HepG2 (cell line): Measurements from ENCODE around the gene SSTR5. TPM values are rescaled to one million over a fixed set of nuclear protein-coding genes. Genes with fewer than 3 reads are reported as not detected.

Source experiments
- ATAC-seq: fragments of 200-7000 bp; cut with Tn5 transposase; 3 replicates; pipeline ENCODE4 v1.9.1; 2020; ENCODE audit warnings: mild to moderate bottlenecking, moderate library complexity
- BruUV-seq: library from RNA; stranded (reverse); fragments of 400-500 nt; replicated peaks from 2 replicates; lab custom pipeline; 2021; lab: Mats Ljungman, UMichigan
- CTCF ChIA-PET: fragments of 300-600 bp; formaldehyde crosslinking; extraction: SDS; loops from one replicate; lab custom pipeline; 2021; ENCODE audit warnings: low total read pairs, inconsistent platforms, low intra/inter-chr PET ratio; lab: Yijun Ruan, JAX
- POLR2A ChIA-PET: fragments of 350-600 bp; sonication (Branson Sonifier 250); formaldehyde crosslinking; loops from one replicate; lab custom pipeline; 2020; ENCODE audit warnings: antibody characterized with exemption, inconsistent platforms; lab: Yijun Ruan, JAX
- DNase-seq: peaks from one replicate; pipeline ENCODE4 v3.0.0-alpha.2; 2015; ENCODE audit warnings: low spot score
- FAIRE-seq: peaks from 3 replicates; lab custom pipeline; 2011; peaks lifted over from hg19 to GRCh38; lab: Jason Lieb, UNC
- H2AFZ ChIP-seq: one replicate; pipeline ENCODE4 v1.6.1; 2011; ENCODE audit warnings: low read length, inconsistent platforms
- H3K27ac ChIP-seq: fragments of 300-600 bp; 3 replicates; pipeline ENCODE4 v1.8.0; 2011; ENCODE audit warnings: mixed run types, mild to moderate bottlenecking, mixed read lengths, low read length, inconsistent platforms; ENCODE audit not compliant: insufficient read depth; ENCODE audit errors: extremely low read length
- H3K27me3 ChIP-seq, 2 experiments: fragments of 200-600 bp in 1 of 2; 2 replicates in 1 of 2; 3 replicates in 1 of 2; pipeline versions ENCODE4 v1.6.0 to v1.8.0; 2011; ENCODE audit warnings: low read length in 2 of 2, mild to moderate bottlenecking in 2 of 2, moderate library complexity in 2 of 2, inconsistent platforms in 1 of 2; ENCODE audit not compliant: insufficient read depth in 2 of 2, control insufficient read depth in 1 of 2
- H3K36me3 ChIP-seq, 2 experiments: fragments of 200-600 bp in 1 of 2; replicated peaks in 1 of 2; 2 replicates in 1 of 2; 3 replicates in 1 of 2; pipeline versions ENCODE4 v1.5.1 to v1.8.0; 2011; ENCODE audit warnings: low read length in 2 of 2, inconsistent platforms in 1 of 2; ENCODE audit not compliant: insufficient read depth in 2 of 2, control insufficient read depth in 1 of 2
- H3K4me1 ChIP-seq: 2 replicates; pipeline ENCODE4 v1.5.1; 2012; ENCODE audit warnings: low read length, inconsistent platforms; ENCODE audit not compliant: insufficient read depth
- H3K4me2 ChIP-seq: 2 replicates; pipeline ENCODE4 v1.6.0; 2011; ENCODE audit warnings: low read depth, low read length, inconsistent platforms
- H3K4me3 ChIP-seq, 3 experiments: fragments of 200-600 bp in 1 of 3; sonication (generic), shearing (Covaris generic) in 1 of 3; replicated peaks in 1 of 3; 2 replicates each; pipeline ENCODE4 v1.5.1; 2011 to 2016; ENCODE audit warnings: low read length in 3 of 3, inconsistent platforms in 2 of 3, low read depth in 2 of 3, mild to moderate bottlenecking in 2 of 3, control low read depth in 1 of 3, mixed read lengths in 1 of 3; ENCODE audit not compliant: insufficient read depth in 1 of 3
- H3K79me2 ChIP-seq: one replicate; pipeline ENCODE4 v1.6.1; 2011; ENCODE audit warnings: low read length, inconsistent platforms; ENCODE audit not compliant: insufficient read depth
- H3K9ac ChIP-seq: 2 replicates; pipeline ENCODE4 v1.6.0; 2011; ENCODE audit warnings: mild to moderate bottlenecking, low read depth, low read length, inconsistent platforms; ENCODE audit not compliant: insufficient read depth
- H3K9me3 ChIP-seq: 2 replicates; pipeline ENCODE4 v1.5.1; 2012; ENCODE audit warnings: mild to moderate bottlenecking, low read length
- H4K20me1 ChIP-seq: 2 replicates; pipeline ENCODE4 v1.6.0; 2011; ENCODE audit warnings: inconsistent platforms, mild to moderate bottlenecking, low read length, moderate library complexity; ENCODE audit not compliant: insufficient read depth
- ATRX ChIP-seq: sonication (generic); formaldehyde crosslinking; IDR thresholded peaks from 2 replicates; pipeline ENCODE4 v1.4.0; 2020; ENCODE audit warnings: missing genetic modification reagents, borderline replicate concordance
- GPN1 ChIP-seq: sonication (generic); formaldehyde crosslinking; IDR thresholded peaks from 2 replicates; pipeline ENCODE4 v1.5.1; 2020; ENCODE audit warnings: missing genetic modification reagents, borderline replicate concordance
- ZBED4 ChIP-seq: sonication (generic); formaldehyde crosslinking; IDR thresholded peaks from 2 replicates; pipeline ENCODE4 v1.4.0; 2020; ENCODE audit warnings: missing genetic modification reagents, borderline replicate concordance
- ZMYM2 ChIP-seq: sonication (generic); formaldehyde crosslinking; IDR thresholded peaks from 2 replicates; pipeline ENCODE4 v1.8.0; 2022; ENCODE audit warnings: mild to moderate bottlenecking, missing genetic modification reagents
- WGBS: methylation state at CpG from one replicate; pipeline ENCODE4 v1.1.6; 2017; ENCODE audit warnings: low lambda C conversion rate; 5-methylcytosine and 5-hydroxymethylcytosine counted together
- in situ Hi-C: cut with HindIII; loops from 2 replicates; pipeline ENCODE4 v1.10.0; 2017; ENCODE audit warnings: low pct_unique_long_range_greater_than_20kb; ENCODE audit not compliant: extremely low pct_ligation_motif_present
- intact Hi-C: fragments of 100-400 bp; cut with micrococcal nuclease; formaldehyde crosslinking; loops from one replicate; pipeline ENCODE4 v1.10.0; 2022; ENCODE audit not compliant: unreplicated experiment
- polyA plus RNA-seq, 8 experiments: library from polyadenylated mRNA; depleted of rRNA in 3 of 8; stranded (reverse) in 7 of 8; unstranded in 1 of 8; fragments of >200 nt; fragmentation: Illumina TruSeq in 4 of 8; extraction: Trizol in 4 of 8; gene quantifications; 2 replicates each; pipeline versions ENCODE4 v1.2.1 to v1.2.3, GENCODE V29; 2011 to 2016; ENCODE audit warnings: low read depth in 4 of 8, missing spikeins in 1 of 8, mixed read lengths in 1 of 8; ENCODE audit not compliant: insufficient read depth in 1 of 8
- total RNA-seq, 5 experiments: library from RNA; depleted of rRNA; stranded (reverse); fragments of >200 nt; fragmentation: Illumina TruSeq; extraction: Trizol; gene quantifications; 2 replicates each; pipeline ENCODE4 v1.2.3, GENCODE V29; 2016; ENCODE audit warnings: low read depth in 1 of 5

SSTR5 gene
- total and polyA plus RNA-seq, 2 of the 13 experiments (the other 11 are each of a cell fraction or from before 2014, with no cell fraction given), result 0.20 to 0.49 TPM

DNA sequence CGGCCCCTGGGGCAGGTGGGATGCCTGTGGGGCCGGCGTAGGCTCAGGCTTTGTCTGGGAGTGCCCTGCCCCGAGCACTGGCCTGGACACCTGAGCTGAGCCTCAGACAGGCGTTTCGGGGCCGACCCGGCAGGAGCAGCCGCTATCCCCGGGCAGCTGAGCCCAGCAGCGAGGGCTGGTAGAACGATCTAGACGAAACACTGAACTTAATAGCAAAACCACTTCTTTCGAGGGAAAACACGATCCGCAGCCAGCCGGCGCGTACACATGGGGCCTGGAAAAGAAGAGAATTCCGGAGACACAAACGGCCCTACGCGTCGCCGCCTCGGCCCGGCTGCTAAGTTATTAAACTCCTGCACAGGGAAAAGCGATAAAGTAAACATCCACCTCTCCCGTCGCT lies 22.0 kb upstream of the SSTR5 start (continued):
- no peak for TF ChIP-seq ZBED4 (CRISPR knock-in tag)
- TF ChIP-seq, all 625 proteins: peak for 0

GRCh38 chr16:1050921-1051320 lies 21.6 kb upstream of the SSTR5 start:
- H3K27me3 ChIP-seq, result peaks cover 26 to 68% of the 10 kb centered on the region in 2 experiments
- FAIRE-seq (no peak), DNase-seq (no peak), ATAC-seq (no peak)
- H3K9ac ChIP-seq, result no peak overlapping the region
- no peak overlapping the region for H3K4me2 ChIP-seq
- TF ChIP-seq ZMYM2 (no peak), ATRX (CRISPR knock-in tag) (no peak), GPN1 (CRISPR knock-in tag) (no peak)
- H4K20me1 ChIP-seq, result peaks cover 2% of the 10 kb centered on the region; the same call in 1 of the 2 replicates
- ChIA-PET CTCF (no interaction called here), POLR2A (no interaction called here)
- no TSS peak for BruUV-seq
- peaks cover 18% of the 10 kb centered on the region for H3K4me1 ChIP-seq
- H3K4me3 ChIP-seq, result no peak overlapping the region
- no peak overlapping the region for H3K27ac ChIP-seq
- no peaks in the 10 kb centered on the region for H3K79me2 ChIP-seq
- 68% methylated on average over 7 of the region's 15 CpGs for WGBS
- H3K9me3 ChIP-seq, result no peaks in the 10 kb centered on the region
- in situ Hi-C loops (loop anchor here (5.0 kb wide), 1 partner anchor 239 kb away; no protein-coding TSS in a partner anchor), intact Hi-C loops (no loop called here)
- no peak overlapping the region for H2AFZ ChIP-seq
- H3K36me3 ChIP-seq, result no peaks in the 10 kb centered on the region
